Measurements from ENCODE around the gene RCN1. TPM values are rescaled to one million over a fixed set of nuclear protein-coding genes. Genes with fewer than 3 reads are reported as not detected.

The RCN1 gene
- total RNA-seq, 1 experiment from 2014 or later = 155 TPM

DNA sequence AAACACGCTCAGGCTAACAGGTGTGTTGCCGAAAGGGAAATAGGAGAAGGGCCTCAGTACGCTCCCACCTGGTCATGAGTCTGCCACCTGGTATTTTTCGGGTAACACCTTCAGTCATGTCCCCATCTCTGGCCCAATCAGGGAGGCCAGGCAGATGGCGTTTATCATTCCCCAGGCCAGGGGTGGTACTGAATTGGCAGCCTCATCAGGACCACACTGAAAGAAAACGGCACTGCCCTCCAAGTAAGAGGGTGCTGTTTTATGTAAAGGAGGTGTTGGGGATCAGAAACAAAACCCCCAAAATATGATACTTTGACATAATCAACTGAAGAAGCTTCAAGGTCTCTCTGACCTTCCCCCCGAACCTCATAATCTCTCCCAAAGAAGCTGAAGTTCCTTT is 58.9 kb downstream of the RCN1 start:
- H3K27me3 Mint-ChIP-seq (ENCODE audit: insufficient read depth, unreplicated experiment) = peaks cover 51% of the 10 kb centered on the region

DNA sequence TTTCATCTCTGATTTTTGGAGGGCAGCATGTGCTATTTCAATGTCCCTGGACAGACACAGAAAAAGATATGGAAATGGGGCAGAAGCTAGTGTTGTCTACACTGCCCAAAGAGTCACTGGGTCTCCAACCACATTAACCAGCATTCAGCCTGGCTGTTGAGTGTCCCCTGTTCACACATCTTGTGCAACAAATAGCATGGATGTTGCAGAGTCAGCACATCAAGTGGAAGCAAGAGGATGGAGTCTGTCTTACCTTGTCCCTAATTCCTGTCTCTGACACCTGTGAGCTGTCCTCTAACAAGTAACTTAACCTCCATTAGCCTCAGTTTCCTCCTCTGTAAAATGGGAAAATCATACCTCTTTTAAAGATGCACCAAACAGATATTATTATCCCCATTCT is 60.2 kb downstream of the RCN1 start:
- no peak for DNase-seq (ENCODE audit: unreplicated experiment)
- ChIA-PET CTCF (interaction anchor here (0.6 to 1.3 kb wide), 9 partner anchors 25 to 910 kb away, joined by 3 to 5 read pairs (median 3); no protein-coding TSS in a partner anchor), POLR2A (no interaction called here)
- TF ChIP-seq, protein P1, sequence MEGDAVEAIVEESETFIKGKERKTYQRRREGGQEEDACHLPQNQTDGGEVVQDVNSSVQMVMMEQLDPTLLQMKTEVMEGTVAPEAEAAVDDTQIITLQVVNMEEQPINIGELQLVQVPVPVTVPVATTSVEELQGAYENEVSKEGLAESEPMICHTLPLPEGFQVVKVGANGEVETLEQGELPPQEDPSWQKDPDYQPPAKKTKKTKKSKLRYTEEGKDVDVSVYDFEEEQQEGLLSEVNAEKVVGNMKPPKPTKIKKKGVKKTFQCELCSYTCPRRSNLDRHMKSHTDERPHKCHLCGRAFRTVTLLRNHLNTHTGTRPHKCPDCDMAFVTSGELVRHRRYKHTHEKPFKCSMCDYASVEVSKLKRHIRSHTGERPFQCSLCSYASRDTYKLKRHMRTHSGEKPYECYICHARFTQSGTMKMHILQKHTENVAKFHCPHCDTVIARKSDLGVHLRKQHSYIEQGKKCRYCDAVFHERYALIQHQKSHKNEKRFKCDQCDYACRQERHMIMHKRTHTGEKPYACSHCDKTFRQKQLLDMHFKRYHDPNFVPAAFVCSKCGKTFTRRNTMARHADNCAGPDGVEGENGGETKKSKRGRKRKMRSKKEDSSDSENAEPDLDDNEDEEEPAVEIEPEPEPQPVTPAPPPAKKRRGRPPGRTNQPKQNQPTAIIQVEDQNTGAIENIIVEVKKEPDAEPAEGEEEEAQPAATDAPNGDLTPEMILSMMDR (IDR thresholded peaks at IDR 0.05; ENCODE audit: unreplicated experiment) = no peak
- no TSS peak for BruUV-seq (replicated peaks)
- Mint-ChIP-seq H3K27me3 (ENCODE audit: insufficient read depth, unreplicated experiment) (peaks cover 51% of the 10 kb centered on the region), H3K4me3 (ENCODE audit: unreplicated experiment) (no peak overlapping the region), H3K36me3 (ENCODE audit: insufficient read depth, unreplicated experiment) (no peaks in the 10 kb centered on the region), H3K9me3 (ENCODE audit: unreplicated experiment) (no peaks in the 10 kb centered on the region), H3K4me1 (ENCODE audit: insufficient read depth, unreplicated experiment) (no peaks in the 10 kb centered on the region), H3K27ac (ENCODE audit: low read depth, unreplicated experiment) (no peak overlapping the region)
- intact Hi-C loops (cut with micrococcal nuclease) = no loop called here

More for the DNA sequence above, 58.9 kb downstream of the RCN1 start:
- H3K4me3 Mint-ChIP-seq (ENCODE audit: unreplicated experiment) = no peak overlapping the region
- H3K9me3 Mint-ChIP-seq (ENCODE audit: unreplicated experiment) = no peaks in the 10 kb centered on the region
- H3K27ac Mint-ChIP-seq (ENCODE audit: low read depth, unreplicated experiment) = no peak overlapping the region
- ChIA-PET CTCF (interaction anchor here (1.1 to 1.3 kb wide), 2 partner anchors 96 to 97 kb away, joined by 3 read pairs; no protein-coding TSS in a partner anchor), POLR2A (interaction anchor here (1.3 kb wide), 1 partner anchor 11 kb away, joined by 3 read pairs; no protein-coding TSS in a partner anchor)
- TF ChIP-seq, protein P1 (IDR thresholded peaks at IDR 0.05; ENCODE audit: unreplicated experiment) = no peak
- BruUV-seq (replicated peaks) = no TSS peak
- intact Hi-C loops (cut with micrococcal nuclease) = no loop called here
- H3K36me3 Mint-ChIP-seq (ENCODE audit: insufficient read depth, unreplicated experiment) = no peaks in the 10 kb centered on the region
- no peak for DNase-seq (ENCODE audit: unreplicated experiment)
- no peaks in the 10 kb centered on the region for H3K4me1 Mint-ChIP-seq (ENCODE audit: insufficient read depth, unreplicated experiment)

DNA sequence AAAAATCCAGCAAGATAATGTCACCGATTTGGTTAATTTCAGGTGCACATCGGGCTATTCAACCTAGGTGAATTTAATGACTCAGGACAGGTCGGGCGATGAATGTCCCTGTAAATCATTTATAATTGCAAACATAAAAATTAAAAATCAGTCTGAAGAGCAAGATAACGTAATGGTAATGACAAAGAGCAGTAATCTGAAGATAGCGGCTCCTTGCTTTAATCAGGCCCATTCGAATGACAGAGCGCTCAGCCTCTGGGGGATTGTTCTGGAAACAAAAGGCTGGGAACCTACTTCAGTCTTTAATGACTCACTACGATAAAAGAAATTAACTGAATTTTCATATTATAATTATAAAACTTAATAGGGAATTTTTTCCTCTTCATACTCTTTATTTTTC is 61.3 kb downstream of the RCN1 start:
- no TSS peak for BruUV-seq (replicated peaks)
- Mint-ChIP-seq H3K36me3 (ENCODE audit: insufficient read depth, unreplicated experiment) (no peaks in the 10 kb centered on the region), H3K4me1 (ENCODE audit: insufficient read depth, unreplicated experiment) (no peaks in the 10 kb centered on the region), H3K27ac (ENCODE audit: low read depth, unreplicated experiment) (no peak overlapping the region), H3K4me3 (ENCODE audit: unreplicated experiment) (no peak overlapping the region), H3K27me3 (ENCODE audit: insufficient read depth, unreplicated experiment) (peaks cover 51% of the 10 kb centered on the region), H3K9me3 (ENCODE audit: unreplicated experiment) (no peaks in the 10 kb centered on the region)
- CTCF ChIA-PET = interaction anchor here (4.0 kb wide), 1 partner anchor 24 kb away, joined by 22 read pairs; no protein-coding TSS in a partner anchor
- POLR2A ChIA-PET = no interaction called here
- intact Hi-C loops (cut with micrococcal nuclease) = no loop called here
- DNase-seq (ENCODE audit: unreplicated experiment) = no peak
- TF ChIP-seq, protein P1 (IDR thresholded peaks at IDR 0.05; ENCODE audit: unreplicated experiment) = no peak

DNA sequence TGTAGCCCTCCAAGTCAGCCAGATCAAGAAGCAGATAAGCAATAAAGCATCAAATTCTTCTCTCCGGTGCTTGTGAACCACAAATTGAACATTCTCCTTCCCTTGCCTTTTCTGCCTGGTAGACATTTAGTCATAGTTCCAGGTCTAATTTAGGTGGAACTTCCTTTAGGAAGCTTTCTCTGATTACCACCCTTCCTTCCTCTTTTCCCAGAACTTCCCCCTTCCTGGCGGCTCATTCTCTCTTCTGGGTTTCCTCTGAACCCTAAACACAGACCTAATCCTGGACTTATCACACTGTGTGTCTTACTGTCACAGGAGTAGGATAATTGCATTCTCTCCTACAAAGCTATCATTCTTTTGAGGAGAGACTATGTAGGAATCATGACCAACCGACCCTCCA is 61.9 kb downstream of the RCN1 start:
- CTCF ChIA-PET = interaction anchor here (0.7 to 4.0 kb wide), 4 partner anchors 9 to 101 kb away, joined by 3 to 31 read pairs (median 13); no protein-coding TSS in a partner anchor
- no peak for DNase-seq (ENCODE audit: unreplicated experiment)
- Mint-ChIP-seq H3K27me3 (ENCODE audit: insufficient read depth, unreplicated experiment) (peaks cover 51% of the 10 kb centered on the region), H3K9me3 (ENCODE audit: unreplicated experiment) (no peaks in the 10 kb centered on the region), H3K27ac (ENCODE audit: low read depth, unreplicated experiment) (no peak overlapping the region), H3K4me3 (ENCODE audit: unreplicated experiment) (no peak overlapping the region), H3K36me3 (ENCODE audit: insufficient read depth, unreplicated experiment) (no peaks in the 10 kb centered on the region), H3K4me1 (ENCODE audit: insufficient read depth, unreplicated experiment) (no peaks in the 10 kb centered on the region)
- BruUV-seq (replicated peaks) = no TSS peak
- TF ChIP-seq, protein P1 (IDR thresholded peaks at IDR 0.05; ENCODE audit: unreplicated experiment) = no peak
- intact Hi-C loops (cut with micrococcal nuclease) = no loop called here
- POLR2A ChIA-PET = no interaction called here

All from MCF 10A (cell line).